GM06990 (cell line): Measurements from ENCODE around the gene ARHGEF16.

ENCODE experiments used
- DNase-seq: peaks from one replicate; pipeline ENCODE4 v3.0.0-alpha.2; 2011; ENCODE audit not compliant: insufficient read length; ENCODE audit errors: extremely low read depth
- H3K27me3 ChIP-seq: replicated peaks from 2 replicates; pipeline ENCODE4 v1.6.0; 2011; ENCODE audit warnings: low read length; ENCODE audit not compliant: control insufficient read depth, insufficient read depth
- H3K36me3 ChIP-seq: 2 replicates; pipeline ENCODE4 v1.5.1; 2011; ENCODE audit warnings: low read length; ENCODE audit not compliant: control insufficient read depth, insufficient read depth
- H3K4me3 ChIP-seq: replicated peaks from 2 replicates; pipeline ENCODE4 v1.5.1; 2011; ENCODE audit warnings: low read depth, mild to moderate bottlenecking, control low read depth, low read length
- TF ChIP-seq, protein P1 (sequence below): IDR thresholded peaks from 2 replicates; pipeline ENCODE4 v1.5.1; 2011; ENCODE audit warnings: low read length, control low read depth, mild to moderate bottlenecking, inconsistent platforms; ENCODE audit not compliant: insufficient read depth, poor library complexity, severe bottlenecking

ARHGEF16 gene

GRCh38 chr1:3453891-3454810 is at the start of gene ARHGEF16:
ARHGEF16 (plus strand) TSS chr1:3454665; CDS start chr1:3463085, 8,420 bp downstream.
- no peaks in the 10 kb centered on the region for H3K36me3 ChIP-seq
- H3K4me3 ChIP-seq = no peak within 1 kb of the TSS
- no peak for DNase-seq
- TF ChIP-seq, protein P1, sequence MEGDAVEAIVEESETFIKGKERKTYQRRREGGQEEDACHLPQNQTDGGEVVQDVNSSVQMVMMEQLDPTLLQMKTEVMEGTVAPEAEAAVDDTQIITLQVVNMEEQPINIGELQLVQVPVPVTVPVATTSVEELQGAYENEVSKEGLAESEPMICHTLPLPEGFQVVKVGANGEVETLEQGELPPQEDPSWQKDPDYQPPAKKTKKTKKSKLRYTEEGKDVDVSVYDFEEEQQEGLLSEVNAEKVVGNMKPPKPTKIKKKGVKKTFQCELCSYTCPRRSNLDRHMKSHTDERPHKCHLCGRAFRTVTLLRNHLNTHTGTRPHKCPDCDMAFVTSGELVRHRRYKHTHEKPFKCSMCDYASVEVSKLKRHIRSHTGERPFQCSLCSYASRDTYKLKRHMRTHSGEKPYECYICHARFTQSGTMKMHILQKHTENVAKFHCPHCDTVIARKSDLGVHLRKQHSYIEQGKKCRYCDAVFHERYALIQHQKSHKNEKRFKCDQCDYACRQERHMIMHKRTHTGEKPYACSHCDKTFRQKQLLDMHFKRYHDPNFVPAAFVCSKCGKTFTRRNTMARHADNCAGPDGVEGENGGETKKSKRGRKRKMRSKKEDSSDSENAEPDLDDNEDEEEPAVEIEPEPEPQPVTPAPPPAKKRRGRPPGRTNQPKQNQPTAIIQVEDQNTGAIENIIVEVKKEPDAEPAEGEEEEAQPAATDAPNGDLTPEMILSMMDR = no peak
- peaks cover 3% of the 10 kb centered on the region; the same call in 1 of the 2 replicates for H3K27me3 ChIP-seq

- DNase-seq = no peak
- Histone ChIP-seq H3K4me3 (no peak overlapping the region), H3K36me3 (no peaks in the 10 kb centered on the region), H3K27me3 (no peaks in the 10 kb centered on the region)
- TF ChIP-seq, protein P1 = no peak
Measured at GRCh38 chr1:3404801-3405200, 49.7 kb upstream of the ARHGEF16 start.

DNA sequence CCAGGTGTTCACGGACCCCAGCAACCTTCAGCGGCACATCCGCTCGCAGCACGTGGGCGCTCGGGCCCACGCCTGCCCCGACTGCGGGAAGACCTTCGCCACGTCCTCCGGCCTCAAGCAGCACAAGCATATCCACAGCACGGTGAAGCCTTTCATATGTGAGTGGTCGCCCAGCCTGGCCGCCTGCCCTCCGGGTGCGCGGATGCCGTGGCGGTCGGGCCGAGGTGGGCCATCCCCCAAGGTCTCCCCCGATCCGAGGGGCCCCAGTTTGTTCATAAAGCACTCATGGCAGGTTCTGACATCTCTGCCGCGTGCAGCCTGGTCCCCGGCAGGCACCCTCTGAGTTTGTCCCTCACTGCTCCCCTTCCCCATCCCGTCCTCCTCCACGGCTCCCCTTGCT is 49.0 kb upstream of the ARHGEF16 start:
- TF ChIP-seq, protein P1 = no peak
- no peaks in the 10 kb centered on the region for H3K27me3 ChIP-seq

GRCh38 chr1:3405974-3406867 is 48.2 kb upstream of the ARHGEF16 start:
- H3K27me3 ChIP-seq = no peaks in the 10 kb centered on the region
- no peak for DNase-seq
- H3K4me3 ChIP-seq = no peak overlapping the region
- no peaks in the 10 kb centered on the region for H3K36me3 ChIP-seq
- TF ChIP-seq, protein P1 = no peak

More for the DNA sequence above, 49.0 kb upstream of the ARHGEF16 start:
- H3K36me3 ChIP-seq = no peaks in the 10 kb centered on the region
- no peak for DNase-seq
- H3K4me3 ChIP-seq = no peak overlapping the region

DNA sequence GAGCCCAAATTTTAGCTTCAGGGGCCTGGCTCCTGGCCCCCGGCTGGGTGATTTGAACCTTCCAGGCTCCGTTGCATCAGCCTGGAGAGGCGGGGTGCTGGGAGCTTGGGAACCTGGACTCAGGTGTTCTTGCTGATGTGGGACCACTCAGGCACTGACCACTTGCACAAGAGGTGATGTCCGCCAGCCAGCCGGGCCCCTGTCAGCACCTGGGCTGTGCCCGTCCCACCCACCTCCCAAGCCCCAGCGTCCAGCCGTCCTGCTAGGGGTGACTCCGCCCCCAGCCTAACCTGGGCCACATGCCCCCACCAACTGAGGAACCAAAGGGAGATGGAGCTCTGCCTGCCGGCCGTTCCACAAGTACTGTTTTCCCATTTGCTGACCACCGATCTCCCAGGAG is 47.4 kb upstream of the ARHGEF16 start:
- TF ChIP-seq, protein P1 = no peak

More for the DNA sequence above, 47.4 kb upstream of the ARHGEF16 start:
- Histone ChIP-seq H3K4me3 (no peak overlapping the region), H3K27me3 (no peaks in the 10 kb centered on the region), H3K36me3 (no peaks in the 10 kb centered on the region)
- DNase-seq = no peak
